Hypothalamus (tissue), 51 donors: Measurements from ENCODE around the gene FNIP2.
"Not testable (repeated sequence)": the region's sequence is repeated elsewhere in the genome, so short reads cannot be mapped to it uniquely, and the experiment has no call there.

Experiments used
- DNase-seq, 51 donors: peaks; one replicate each; lab custom pipeline; 2025; lab: John Stamatoyannopoulos, UW

The FNIP2 gene

GRCh38 chr4:158861766-158862165 is 92.9 kb downstream of the FNIP2 start:
- DNase-seq, result no peak

DNA sequence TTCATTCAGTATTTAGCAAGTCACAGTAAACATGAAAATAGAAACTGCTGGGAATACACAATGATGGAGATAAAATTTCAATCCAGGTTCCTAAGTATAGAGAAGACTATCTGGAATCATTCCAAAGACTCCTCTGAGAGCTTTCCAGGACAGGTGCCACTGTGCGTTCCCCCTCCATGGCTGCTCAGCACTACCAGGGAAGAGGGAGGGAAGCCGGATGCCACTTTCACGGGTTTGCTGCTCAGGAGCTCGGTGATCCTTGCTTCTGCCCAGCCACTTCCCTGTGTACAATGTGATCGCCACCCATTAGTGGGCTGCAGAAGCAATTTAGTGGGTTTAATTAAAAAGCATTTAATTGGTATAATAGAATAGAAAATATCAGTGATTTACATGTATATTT is 94.5 kb downstream of the FNIP2 start:
- no peak for DNase-seq

GRCh38 chr4:158865520-158866177 is 96.8 kb downstream of the FNIP2 start:
- no peak for DNase-seq

DNA sequence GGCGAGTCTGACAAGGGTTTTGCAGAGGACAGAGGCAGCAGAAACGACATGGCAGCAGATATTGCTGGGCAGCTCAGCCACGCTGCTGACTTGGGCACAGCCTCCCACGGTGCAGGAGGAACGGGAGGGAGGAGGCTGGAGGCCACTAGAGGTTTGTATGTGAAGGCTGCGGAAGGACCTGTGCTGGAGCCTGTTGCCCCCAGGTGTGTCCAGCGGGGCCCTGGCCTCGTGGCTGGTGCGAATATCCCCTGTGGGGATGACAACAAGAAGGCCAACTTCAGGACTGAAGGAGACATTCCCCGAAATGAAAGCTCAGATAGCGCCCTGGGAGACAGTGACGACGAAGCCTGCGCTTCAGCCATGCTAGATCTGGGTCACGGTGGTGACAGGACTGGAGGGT is 100.2 kb downstream of the FNIP2 start:
- no peak for DNase-seq

DNA sequence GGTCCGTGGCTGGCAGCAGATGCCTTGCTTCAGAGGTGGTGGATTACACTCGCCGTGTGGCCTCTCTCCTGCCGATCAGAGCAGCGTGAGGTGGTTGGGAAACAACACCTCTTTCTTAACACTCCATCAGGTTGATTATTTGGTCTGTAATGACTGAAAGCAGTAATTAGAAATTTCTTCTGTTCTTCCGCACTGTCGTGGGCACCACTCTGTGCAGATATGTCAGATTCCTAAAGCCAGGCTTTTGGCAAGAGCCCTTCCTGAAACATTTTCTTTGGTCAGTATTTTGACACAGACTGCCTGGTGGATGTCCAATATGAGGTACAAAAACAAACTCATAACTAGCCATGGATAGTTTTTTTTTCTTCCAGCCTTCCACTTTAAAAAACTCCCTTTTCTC is 100.9 kb downstream of the FNIP2 start:
- DNase-seq, result no peak

DNA sequence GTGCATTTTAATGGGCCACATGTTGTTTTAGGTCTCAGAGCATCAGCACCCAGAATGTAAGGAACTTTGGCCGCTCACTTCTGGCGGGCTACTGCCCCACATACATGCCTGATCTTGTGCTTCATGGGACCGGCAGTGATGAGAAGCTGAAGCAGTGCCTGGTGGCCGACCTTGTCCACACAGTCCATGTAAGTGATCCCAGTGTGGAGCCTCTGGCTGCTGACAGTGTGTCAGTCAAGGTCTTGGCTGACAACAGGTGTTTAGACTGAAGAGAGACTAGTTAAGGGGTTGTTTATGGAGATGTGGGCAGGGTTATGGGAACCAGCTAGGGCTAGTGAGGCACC is 101.4 kb downstream of the FNIP2 start:
- no peak for DNase-seq

- DNase-seq, result no peak
Observed at GRCh38 chr4:158870626-158871334, 102.0 kb downstream of the FNIP2 start.

DNA sequence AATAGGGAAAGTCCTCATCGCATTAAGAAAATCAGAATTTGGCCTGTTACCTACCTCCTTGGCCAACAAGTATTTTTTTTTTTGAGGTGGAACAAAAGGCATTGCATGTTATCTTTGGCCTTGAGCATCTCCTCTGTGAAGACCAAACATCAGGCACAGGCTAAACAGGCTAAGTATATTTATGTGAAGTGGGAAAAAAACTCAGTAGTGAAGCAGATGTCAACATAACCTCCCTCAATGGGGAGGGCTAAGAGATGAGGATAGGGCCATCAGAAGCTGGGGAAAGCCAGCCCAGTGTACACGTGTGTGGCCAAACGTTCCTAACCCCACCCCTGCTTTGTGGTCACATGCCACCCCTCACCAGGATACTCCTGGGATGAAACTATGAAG is 102.5 kb downstream of the FNIP2 start:
- no peak for DNase-seq

- DNase-seq, result no peak
Observed at GRCh38 chr4:158873795-158874401, 105.1 kb downstream of the FNIP2 start.

- DNase-seq, result no peak
Observed at GRCh38 chr4:158875026-158875425, 106.2 kb downstream of the FNIP2 start.

DNA sequence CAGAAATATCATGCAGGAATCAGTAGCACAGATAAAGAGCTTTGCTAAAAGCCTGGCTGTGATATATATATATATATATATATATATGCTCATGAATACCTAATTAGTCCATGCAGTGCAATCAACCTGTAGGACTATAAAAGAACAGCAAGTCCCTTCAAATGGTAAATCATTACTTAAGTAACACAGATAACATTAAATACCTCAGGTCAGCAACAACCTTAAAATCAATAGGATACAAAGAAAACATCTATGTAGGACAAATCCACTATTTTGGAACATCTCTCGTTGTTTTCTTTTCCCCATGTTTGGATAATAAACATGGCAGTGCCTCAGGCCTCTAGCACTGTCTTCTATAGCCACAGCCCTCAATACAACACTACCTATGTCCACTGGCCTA is 106.6 kb downstream of the FNIP2 start:
- DNase-seq, result no peak

DNA sequence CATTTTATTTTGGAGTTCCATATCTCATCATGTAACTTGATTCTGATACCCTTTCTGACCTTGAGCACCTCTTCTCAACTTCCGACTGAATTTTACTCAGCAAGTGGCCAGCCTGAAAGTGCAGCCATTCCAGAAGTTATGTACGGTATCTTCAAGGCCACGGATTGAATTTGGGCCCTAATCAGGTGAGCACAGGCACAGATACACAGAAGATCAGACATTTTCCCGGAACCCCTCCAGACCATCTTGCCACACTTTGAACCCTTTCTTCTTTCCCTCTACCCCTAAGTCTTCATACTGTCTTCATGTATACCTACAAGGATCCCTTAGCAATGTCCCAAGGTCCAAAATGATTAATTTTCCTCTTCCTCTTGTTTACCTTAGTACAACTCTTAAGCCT is 108.2 kb downstream of the FNIP2 start:
- DNase-seq, result no peak

- not testable (repeated sequence) for DNase-seq
Observed at GRCh38 chr4:158882142-158882541, 113.3 kb downstream of the FNIP2 start.

- DNase-seq, result no peak
Observed at GRCh38 chr4:158884280-158884679, 115.5 kb downstream of the FNIP2 start.

DNA sequence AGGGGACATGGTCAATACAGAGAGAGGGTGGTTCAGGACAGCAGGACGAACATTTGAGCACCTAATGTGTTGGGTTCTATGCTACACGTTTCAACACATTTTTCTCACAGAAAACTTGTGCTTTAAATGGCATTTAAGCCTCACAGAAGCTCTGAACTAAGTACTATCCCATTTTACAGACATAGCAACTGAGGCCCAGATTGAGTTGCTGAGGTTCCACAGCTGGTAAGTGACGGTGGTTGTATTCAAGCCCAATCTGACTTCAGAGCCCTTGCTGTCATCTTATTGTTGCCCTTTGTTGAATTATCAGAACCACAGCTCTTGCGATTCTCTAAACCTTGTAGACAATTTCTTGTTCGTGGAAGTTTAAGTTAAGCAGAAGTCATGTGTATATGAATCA is 116.7 kb downstream of the FNIP2 start:
- DNase-seq, result no peak

GRCh38 chr4:158890294-158890693 is 121.5 kb downstream of the FNIP2 start:
- DNase-seq, result no peak

- no peak for DNase-seq
Observed at GRCh38 chr4:158891256-158891655, 122.4 kb downstream of the FNIP2 start.

DNA sequence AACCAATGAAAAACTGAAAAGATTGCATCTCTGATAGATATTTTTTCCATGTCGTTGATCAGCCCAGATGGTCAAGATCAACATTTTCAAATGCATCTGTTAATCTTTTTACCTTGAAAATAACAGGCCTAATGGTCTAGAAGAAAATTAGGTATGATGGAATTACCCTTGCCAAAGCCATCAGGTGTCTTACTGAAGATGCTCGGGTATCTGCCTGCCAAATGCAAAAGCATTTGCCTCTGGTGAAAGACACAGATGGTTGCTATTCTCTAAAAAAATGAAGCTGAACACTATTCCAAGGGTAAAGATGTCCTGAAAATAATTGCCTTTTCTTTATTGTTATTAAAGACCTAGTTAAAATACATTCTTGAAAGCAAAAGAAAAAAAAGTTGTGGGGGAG is 126.0 kb downstream of the FNIP2 start:
- DNase-seq, result no peak

GRCh38 chr4:158895797-158896576 is 127.2 kb downstream of the FNIP2 start:
- DNase-seq, result peak in 2 of 51 donors; percentile 2 to 8

DNA sequence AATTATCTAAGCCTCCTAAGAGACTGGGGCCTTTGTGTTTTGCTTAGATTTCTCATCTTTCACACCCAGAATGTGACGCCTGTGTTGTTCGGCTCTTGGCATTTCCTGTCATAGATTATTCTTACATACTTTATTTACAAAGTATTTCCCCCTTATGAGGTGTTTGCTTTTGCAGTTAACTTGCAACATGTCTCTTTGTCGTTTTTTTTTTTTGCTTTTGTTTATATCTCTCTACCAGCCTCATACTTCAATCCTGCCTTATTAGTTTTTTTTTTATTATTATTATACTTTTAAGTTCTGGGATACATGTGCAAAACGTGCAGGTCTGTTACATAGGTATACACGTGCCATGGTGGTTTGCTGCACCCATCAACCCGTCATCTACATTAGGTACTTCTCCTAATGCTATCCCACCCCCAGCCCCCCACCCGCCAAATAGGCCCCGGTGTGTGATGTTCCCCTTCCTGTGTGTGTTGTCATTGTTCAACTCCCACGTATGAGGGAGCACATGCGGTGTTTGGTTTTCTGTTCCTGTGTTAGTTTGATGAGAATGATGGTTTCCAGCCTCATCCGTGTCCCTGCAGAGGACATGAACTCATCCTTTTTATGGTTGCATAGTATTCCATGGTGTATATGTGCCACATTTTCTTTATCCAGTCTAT is 127.9 kb downstream of the FNIP2 start:
- not testable (repeated sequence) for DNase-seq

DNA sequence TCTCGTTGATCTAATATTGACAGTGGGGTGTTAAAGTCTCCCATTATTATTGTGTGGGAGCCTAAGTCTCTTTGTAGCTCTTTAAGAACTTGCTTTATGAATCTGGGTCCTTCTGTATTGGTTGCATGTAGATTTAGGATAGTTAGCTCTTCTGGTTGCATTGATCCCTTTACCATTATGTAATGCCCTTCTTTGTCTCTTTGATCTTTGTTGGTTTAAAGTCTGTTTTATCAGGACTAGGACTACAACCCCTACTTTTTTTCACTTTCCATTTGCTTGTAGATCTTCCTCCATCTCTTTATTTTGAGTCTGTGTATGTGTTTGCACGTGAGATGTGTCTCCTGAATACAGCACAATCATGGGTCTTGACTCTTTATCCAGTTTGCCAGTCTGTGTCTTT is 131.6 kb downstream of the FNIP2 start:
- not testable (repeated sequence) for DNase-seq
